ENCODE measurements around the gene TNFRSF19. TPM values are rescaled to one million over a fixed set of nuclear protein-coding genes. Genes with fewer than 3 reads are reported as not detected.

TNFRSF19 gene
- total RNA-seq, 1 experiment from 2014 or later, result 0.06 TPM

GRCh38 chr13:23615395-23616081 lies 45.3 kb downstream of the TNFRSF19 start:
- Histone ChIP-seq H3K27ac (ENCODE audit: low read depth, low read length, poor library complexity, severe bottlenecking) (no peak overlapping the region), H3K27me3 (replicated peaks; ENCODE audit: insufficient read depth, low read depth, low read length, poor library complexity) (no peaks in the 10 kb centered on the region), H3K4me3 (ENCODE audit: low read depth, low read length, poor library complexity, severe bottlenecking) (no peak overlapping the region), H3K9me3 (ENCODE audit: low read depth, low read length, poor library complexity, severe bottlenecking) (no peaks in the 10 kb centered on the region), H3K4me1 (ENCODE audit: insufficient read depth, low read length, poor library complexity, severe bottlenecking) (no peaks in the 10 kb centered on the region), H3K36me3 (ENCODE audit: insufficient read depth, low read length, poor library complexity, severe bottlenecking) (no peaks in the 10 kb centered on the region)
- ChIA-PET CTCF (no interaction called here), POLR2A (ENCODE audit: low non-redundant PET) (no interaction called here)
- DNase-seq (ENCODE audit: low spot score), result peak; percentile 15
- intact Hi-C loops (cut with micrococcal nuclease; ENCODE audit: unreplicated experiment), result no loop called here
- no TSS peak for BruUV-seq (replicated peaks)
- TF ChIP-seq CTCF (conservative IDR thresholded peaks at IDR 0.05; ENCODE audit: low read depth, low read length) (no peak), EZH2 (IDR thresholded peaks at IDR 0.05; ENCODE audit: borderline replicate concordance, low read depth, low read length, poor library complexity, severe bottlenecking) (no peak)

- no peak overlapping the region for H3K27ac ChIP-seq (ENCODE audit: low read depth, low read length, poor library complexity, severe bottlenecking)
- TF ChIP-seq CTCF (conservative IDR thresholded peaks at IDR 0.05; ENCODE audit: low read depth, low read length) (no peak), EZH2 (IDR thresholded peaks at IDR 0.05; ENCODE audit: borderline replicate concordance, low read depth, low read length, poor library complexity, severe bottlenecking) (no peak)
- H3K4me3 ChIP-seq (ENCODE audit: low read depth, low read length, poor library complexity, severe bottlenecking), result no peak overlapping the region
- no peaks in the 10 kb centered on the region for H3K9me3 ChIP-seq (ENCODE audit: low read depth, low read length, poor library complexity, severe bottlenecking)
- ChIA-PET CTCF (no interaction called here), POLR2A (ENCODE audit: low non-redundant PET) (no interaction called here)
- BruUV-seq (replicated peaks), result no TSS peak
- intact Hi-C loops (cut with micrococcal nuclease; ENCODE audit: unreplicated experiment), result no loop called here
- no peaks in the 10 kb centered on the region for H3K27me3 ChIP-seq (replicated peaks; ENCODE audit: insufficient read depth, low read depth, low read length, poor library complexity)
- H3K4me1 ChIP-seq (ENCODE audit: insufficient read depth, low read length, poor library complexity, severe bottlenecking), result no peaks in the 10 kb centered on the region
- no peak for DNase-seq (ENCODE audit: low spot score)
- H3K36me3 ChIP-seq (ENCODE audit: insufficient read depth, low read length, poor library complexity, severe bottlenecking), result no peaks in the 10 kb centered on the region
Measured at GRCh38 chr13:23616228-23616627, 46.0 kb downstream of the TNFRSF19 start.

- ChIA-PET POLR2A (ENCODE audit: low non-redundant PET) (no interaction called here), CTCF (no interaction called here)
- TF ChIP-seq EZH2 (IDR thresholded peaks at IDR 0.05; ENCODE audit: borderline replicate concordance, low read depth, low read length, poor library complexity, severe bottlenecking), result no peak
- no peak for TF ChIP-seq CTCF (conservative IDR thresholded peaks at IDR 0.05; ENCODE audit: low read depth, low read length)
- Histone ChIP-seq H3K27ac (ENCODE audit: low read depth, low read length, poor library complexity, severe bottlenecking) (no peak overlapping the region), H3K36me3 (ENCODE audit: insufficient read depth, low read length, poor library complexity, severe bottlenecking) (no peaks in the 10 kb centered on the region), H3K27me3 (replicated peaks; ENCODE audit: insufficient read depth, low read depth, low read length, poor library complexity) (no peaks in the 10 kb centered on the region), H3K4me3 (ENCODE audit: low read depth, low read length, poor library complexity, severe bottlenecking) (no peak overlapping the region), H3K4me1 (ENCODE audit: insufficient read depth, low read length, poor library complexity, severe bottlenecking) (no peaks in the 10 kb centered on the region), H3K9me3 (ENCODE audit: low read depth, low read length, poor library complexity, severe bottlenecking) (no peaks in the 10 kb centered on the region)
- DNase-seq (ENCODE audit: low spot score), result no peak
- intact Hi-C loops (cut with micrococcal nuclease; ENCODE audit: unreplicated experiment), result no loop called here
- BruUV-seq (replicated peaks), result no TSS peak
Measured at GRCh38 chr13:23617551-23618024, 47.4 kb downstream of the TNFRSF19 start.
